HepG2 (cell line): ENCODE data around the gene GATB.

Source experiments
- CTCF ChIP-seq: sonication (generic); formaldehyde crosslinking; IDR thresholded peaks from 2 replicates; pipeline ENCODE4 v1.5.0; 2020; ENCODE audit warnings: mild to moderate bottlenecking, missing genetic modification reagents, moderate library complexity
- DNMT1 ChIP-seq: sonication (generic); formaldehyde crosslinking; IDR thresholded peaks from 2 replicates; pipeline ENCODE4 v1.5.1; 2020; ENCODE audit warnings: mild to moderate bottlenecking, missing genetic modification reagents
- ZNF12 ChIP-seq: sonication (generic); formaldehyde crosslinking; IDR thresholded peaks from 2 replicates; pipeline ENCODE4 v1.5.0; 2020; ENCODE audit warnings: missing genetic modification reagents

- TF ChIP-seq ZNF12 (CRISPR knock-in tag) = no peak
- no peak for TF ChIP-seq CTCF (CRISPR knock-in tag)
- no peak for TF ChIP-seq DNMT1
Observed at GRCh38 chr4:151736361-151736760, 24.4 kb downstream of the GATB start.
